Measurements from ENCODE around the gene ZNF524. TPM values are rescaled to one million over a fixed set of nuclear protein-coding genes. Genes with fewer than 3 reads are reported as not detected.

The ZNF524 gene
- total and polyA plus RNA-seq, 10 of the 15 experiments (the other 5 are each of a cell fraction or from before 2014, with no cell fraction given), result 0.47 to 18.6 (median 12.4) TPM; not detected in 1

DNA sequence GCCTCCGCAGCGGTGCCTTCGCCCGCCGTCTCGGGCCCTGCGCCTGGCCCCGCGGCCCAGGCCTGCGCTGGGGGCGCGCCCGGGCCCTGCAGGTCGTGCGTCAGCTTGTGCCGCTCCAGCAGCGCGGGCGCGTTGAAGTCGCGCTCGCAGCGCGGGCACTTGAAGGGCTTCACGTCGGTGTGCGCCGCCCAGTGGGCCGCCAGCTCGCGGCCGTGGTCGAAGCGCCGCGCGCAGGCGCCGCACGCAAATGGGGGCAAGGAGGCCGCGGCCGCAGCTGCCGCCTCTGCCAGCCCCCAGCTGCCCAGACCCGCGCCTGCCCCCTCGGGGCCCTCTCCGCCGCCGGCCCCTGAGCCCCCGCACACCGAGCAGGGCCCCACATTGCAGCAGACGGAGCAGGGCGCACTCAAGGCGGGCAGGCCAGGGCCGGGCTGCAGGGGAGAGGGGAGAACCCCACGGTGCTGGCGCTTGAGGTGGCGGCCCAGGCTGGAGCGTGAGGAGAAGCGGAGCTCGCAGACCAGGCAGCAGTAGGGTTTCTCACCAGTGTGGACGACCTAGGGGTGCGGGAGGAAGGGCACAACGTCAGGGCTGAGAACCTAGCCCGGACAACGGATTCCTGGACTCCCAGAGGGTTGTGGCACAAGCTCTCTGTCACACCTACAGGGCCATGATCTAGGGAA lies 6.9 kb upstream of the ZNF524 start (continued):
- no peak for TF ChIP-seq NBN (IDR thresholded peaks at IDR 0.05)
- TF ChIP-seq E4F1 (IDR thresholded peaks at IDR 0.05; ENCODE audit: borderline replicate concordance, partially characterized antibody), result no peak
- TF ChIP-seq, protein P1, sequence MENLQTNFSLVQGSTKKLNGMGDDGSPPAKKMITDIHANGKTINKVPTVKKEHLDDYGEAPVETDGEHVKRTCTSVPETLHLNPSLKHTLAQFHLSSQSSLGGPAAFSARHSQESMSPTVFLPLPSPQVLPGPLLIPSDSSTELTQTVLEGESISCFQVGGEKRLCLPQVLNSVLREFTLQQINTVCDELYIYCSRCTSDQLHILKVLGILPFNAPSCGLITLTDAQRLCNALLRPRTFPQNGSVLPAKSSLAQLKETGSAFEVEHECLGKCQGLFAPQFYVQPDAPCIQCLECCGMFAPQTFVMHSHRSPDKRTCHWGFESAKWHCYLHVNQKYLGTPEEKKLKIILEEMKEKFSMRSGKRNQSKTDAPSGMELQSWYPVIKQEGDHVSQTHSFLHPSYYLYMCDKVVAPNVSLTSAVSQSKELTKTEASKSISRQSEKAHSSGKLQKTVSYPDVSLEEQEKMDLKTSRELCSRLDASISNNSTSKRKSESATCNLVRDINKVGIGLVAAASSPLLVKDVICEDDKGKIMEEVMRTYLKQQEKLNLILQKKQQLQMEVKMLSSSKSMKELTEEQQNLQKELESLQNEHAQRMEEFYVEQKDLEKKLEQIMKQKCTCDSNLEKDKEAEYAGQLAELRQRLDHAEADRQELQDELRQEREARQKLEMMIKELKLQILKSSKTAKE (IDR thresholded peaks at IDR 0.05; ENCODE audit: low read depth, poor library complexity, severe bottlenecking), result no peak
- TF ChIP-seq POU2F2 (IDR thresholded peaks at IDR 0.05; ENCODE audit: borderline replicate concordance, low read depth, low read length), result no peak
- TF ChIP-seq LARP7 (IDR thresholded peaks at IDR 0.05), result no peak
- TF ChIP-seq BACH1 (IDR thresholded peaks at IDR 0.05; ENCODE audit: borderline replicate concordance), result no peak
- TF ChIP-seq JUND (IDR thresholded peaks at IDR 0.05; ENCODE audit: low read depth, low read length), result no peak
- no peak for TF ChIP-seq JUNB (IDR thresholded peaks at IDR 0.05)
- TF ChIP-seq ESRRA (IDR thresholded peaks at IDR 0.05; ENCODE audit: low read length), result no peak
- no peak for TF ChIP-seq POLR2A (IDR thresholded peaks at IDR 0.05; ENCODE audit: low read depth, low read length)
- TF ChIP-seq FOXK2 (IDR thresholded peaks at IDR 0.05), result no peak

All from GM12878 (cell line).